ENCODE results near the gene GLB1L.
"Not testable (repeated sequence)": the region's sequence is repeated elsewhere in the genome, so short reads cannot be mapped to it uniquely, and the experiment has no call there.

The GLB1L gene

DNA sequence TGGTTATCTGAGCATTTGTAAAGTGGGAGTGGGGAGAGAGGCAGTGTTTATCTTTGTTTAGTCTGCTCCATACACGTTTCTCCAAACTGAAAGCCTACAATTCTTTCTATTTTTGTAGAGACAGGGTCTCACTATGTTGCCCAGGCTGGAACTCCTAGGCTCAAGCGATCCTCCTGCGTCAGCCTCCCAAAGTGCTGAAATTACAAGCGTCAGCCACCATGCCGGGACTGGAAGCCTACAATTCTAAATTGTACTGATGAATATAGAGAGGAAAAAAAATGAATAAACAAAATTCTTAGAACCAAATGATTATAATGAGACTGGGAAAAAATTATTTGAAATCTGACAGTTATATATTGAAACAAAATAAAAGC is 40.1 kb downstream of the GLB1L start:
- no peak for DNase-seq

DNA sequence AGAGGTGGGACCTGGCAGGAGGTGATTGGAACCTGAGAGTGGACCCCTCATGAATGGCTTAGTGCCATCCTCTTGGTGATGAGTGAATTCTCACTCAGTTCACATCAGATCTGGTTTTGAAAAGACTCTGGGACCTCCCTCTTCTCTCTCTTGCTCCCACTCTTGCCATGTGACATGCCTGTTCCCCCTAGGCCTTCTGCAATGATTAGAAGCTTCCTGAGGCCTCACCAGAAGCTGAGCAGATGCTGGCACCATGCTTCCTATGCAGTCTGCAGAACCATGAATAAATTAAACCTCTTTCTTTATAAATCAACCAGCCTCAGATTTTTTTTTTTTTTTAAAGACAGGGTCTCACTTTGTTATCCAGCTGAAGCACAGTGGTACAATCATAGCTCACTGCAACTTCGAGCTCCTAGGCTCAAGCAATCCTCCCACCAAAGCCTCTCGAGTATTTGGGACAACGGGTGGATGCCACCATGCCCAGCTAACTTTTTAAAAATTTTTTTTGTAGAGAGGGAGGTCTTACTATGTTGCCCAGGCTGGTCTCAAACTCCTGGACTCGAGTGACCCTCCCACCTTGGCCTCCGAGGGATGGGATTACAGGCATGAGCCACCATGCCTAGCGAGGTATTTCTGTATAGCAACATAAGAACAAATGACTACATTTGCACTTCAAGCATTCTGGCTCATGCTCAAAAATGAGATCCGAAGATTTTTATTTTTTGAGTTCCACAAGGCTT is 40.6 kb downstream of the GLB1L start:
- no peak for DNase-seq

DNA sequence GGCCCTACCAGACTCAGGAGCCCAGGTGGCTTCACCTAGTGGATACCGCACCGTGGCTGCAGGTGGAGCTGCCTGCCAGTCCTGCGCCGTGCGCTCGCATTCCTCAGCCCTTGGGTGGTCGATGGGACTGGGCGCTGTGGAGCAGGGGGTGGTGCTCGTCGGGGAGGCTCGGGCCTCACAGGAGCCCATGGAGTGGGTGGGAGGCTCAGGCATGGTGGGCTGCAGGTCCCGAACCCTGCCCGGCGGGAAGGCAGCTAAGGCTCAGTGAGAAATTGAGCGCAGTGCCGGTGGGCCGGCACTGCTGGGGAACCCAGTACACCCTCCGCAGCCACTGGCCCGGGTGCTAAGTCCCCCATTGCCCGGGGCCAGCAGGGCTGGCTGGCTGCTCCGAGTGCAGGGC is 43.9 kb downstream of the GLB1L start:
- DNase-seq, result not testable (repeated sequence)

DNA sequence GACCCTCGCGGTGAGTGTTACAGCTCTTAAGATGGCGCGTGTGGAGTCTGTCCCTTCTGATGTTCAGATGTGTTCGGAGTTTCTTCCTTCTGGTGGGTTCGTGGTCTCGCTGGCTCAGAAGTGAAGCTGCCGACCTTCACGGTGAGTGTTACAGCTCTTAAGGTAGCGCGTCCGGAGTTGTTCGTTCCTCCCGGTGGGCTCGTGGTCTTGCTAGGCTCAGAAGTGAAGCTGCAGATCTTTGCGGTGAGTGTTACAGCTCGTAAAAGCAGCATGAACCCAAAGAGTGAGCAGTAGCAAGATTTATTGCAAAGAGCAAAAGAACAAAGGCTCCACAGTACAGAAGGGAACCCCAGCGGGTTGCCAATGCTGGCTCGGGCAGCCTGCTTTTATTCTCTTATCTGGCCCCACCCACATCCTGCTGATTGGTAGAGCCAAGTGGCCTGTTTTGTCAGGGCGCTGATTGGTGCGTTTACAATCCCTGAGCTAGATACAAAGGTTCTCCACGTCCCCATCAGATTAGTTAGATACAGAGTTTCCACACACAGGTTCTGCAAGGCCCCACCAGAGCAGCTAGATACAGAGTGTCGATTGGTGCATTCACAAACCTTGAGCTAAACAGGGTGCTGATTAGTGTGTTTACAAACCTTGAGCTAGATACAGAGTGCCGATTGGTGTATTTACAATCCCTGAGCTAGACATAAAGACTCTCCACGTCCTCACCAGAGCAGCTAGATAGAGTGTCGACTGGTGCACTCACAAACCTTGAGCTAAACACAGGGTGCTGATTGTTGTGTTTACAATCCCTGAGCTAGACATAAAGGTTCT is 44.5 kb downstream of the GLB1L start:
- not testable (repeated sequence) for DNase-seq

DNA sequence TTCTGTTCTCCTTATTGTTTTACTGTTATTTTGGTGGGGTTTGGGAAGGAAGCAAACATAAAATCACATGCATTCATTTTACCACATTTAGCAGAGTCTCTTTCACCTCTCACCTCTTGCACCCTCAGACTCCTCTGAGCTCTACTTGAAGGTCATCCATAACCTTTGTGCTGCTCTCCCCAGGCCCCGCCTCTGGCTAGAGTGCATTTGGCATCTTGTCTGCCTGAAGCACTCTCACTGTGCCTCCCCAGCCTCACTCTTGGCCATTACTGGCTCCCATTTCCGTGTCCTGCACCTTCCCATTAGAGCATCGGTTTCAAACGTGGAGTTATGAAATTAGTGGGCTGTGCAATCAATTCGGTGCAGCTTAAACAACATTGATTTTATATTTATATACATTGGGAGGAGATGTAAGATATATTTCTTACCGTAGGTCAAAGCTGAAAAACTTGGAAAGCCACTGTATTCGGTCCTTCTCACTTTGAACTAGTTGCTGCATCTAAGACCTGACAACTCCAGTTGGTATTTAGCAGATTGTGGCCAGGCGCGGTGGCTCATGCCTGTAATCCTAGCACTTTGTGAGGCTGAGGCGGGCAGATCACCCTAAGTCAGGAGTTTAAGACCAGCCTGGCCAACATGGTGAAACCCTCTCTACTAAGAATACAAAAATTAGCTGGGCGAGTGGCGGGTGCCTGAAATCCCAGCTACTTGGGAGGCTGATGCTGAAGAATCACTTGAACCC is 45.6 kb downstream of the GLB1L start:
- no peak for DNase-seq

DNA sequence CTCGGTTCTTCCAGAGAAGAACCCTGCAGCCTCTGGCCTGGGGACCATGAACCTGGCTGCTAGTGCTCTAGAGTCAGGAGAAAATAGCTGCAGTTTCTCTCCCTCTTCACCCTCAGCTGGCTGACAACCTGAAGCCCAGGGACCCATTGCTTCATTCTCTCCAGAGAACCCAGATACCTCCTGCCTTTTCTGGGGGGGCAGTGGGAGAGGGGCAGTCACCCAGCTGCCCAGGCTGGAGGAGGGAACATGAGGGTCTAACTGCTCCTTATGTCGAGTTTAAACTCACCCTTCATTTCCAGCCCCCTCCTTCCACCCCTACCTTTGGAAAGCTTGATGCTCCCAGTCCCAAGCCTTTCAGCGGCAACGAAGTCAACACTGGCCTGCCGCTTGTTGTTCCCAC is 46.3 kb downstream of the GLB1L start:
- no peak for DNase-seq

DNA sequence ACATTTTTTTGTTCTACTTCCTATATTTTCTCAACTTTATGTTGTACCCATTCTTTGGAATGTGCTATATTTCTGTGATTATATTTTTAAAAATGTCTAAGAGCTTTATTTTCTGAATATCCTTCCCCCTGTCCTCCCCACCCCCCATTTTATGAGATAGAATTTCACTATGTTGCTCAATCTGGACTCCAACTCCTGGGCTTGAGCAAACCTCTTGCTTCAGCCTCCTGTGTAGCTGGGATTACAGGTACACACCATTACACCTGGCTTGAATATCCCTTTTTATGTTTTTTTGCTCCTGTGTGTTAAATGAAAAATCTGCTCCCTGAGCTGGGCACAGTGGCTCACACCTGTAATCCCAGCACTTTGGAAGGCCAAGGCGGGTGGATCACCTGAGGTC is 47.9 kb downstream of the GLB1L start:
- no peak for DNase-seq

DNA sequence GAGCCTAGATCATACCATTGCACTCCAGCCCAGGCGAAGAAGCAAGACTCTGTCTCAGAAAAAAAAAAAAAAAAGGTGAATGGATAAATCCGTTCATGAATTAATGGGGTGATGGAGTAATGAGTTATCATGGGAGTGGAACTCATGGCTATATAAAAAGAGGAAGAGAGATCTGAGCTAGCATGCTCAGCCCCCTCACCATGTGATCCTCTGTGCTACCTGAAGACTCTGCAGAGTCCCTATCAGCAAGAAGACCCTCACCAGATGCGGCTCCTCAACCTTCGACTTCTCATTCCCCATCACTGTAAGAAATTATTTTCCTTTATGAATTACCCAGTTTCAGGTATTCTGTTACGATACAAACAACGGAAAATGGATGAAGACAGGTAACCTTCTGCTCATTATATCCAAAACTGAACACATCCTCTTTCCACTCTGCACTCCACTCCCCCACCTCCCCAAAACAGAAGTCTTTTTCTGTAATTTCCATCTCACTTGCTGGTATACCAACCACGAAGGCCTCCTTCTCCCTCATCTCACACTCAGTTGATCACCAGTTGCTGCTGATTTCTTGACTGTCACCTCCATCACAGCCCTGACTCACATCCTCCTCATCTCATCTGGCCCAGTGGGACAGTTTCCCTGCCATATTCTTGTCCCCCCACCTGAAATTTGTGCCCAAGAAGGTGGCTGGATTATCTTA is 58.3 kb downstream of the GLB1L start:
- no peak for DNase-seq
